IPS DF 6.9 (cell line): ENCODE data around the gene KIRREL2.
"Not testable (repeated sequence)": the region's sequence is repeated elsewhere in the genome, so short reads cannot be mapped to it uniquely, and the experiment has no call there.

ENCODE experiments used
- DNase-seq: peaks from one replicate; pipeline ENCODE4 v3.0.0-alpha.2; 2013; ENCODE audit warnings: low read depth, low spot score
- H3K27ac ChIP-seq: one replicate; pipeline ENCODE4 v1.5.1; 2013; ENCODE audit warnings: low read length, control low read depth
- H3K27me3 ChIP-seq: 2 replicates; pipeline ENCODE4 v1.6.1; 2013; ENCODE audit warnings: mild to moderate bottlenecking, low read length; ENCODE audit not compliant: control insufficient read depth, insufficient read depth
- H3K36me3 ChIP-seq: 2 replicates; pipeline ENCODE4 v1.6.1; 2013; ENCODE audit warnings: low read length; ENCODE audit not compliant: control insufficient read depth, insufficient read depth
- H3K4me1 ChIP-seq: 2 replicates; pipeline ENCODE4 v1.6.1; 2013; ENCODE audit warnings: low read length; ENCODE audit not compliant: control insufficient read depth, insufficient read depth
- H3K4me3 ChIP-seq: 2 replicates; pipeline ENCODE4 v1.5.1; 2013; ENCODE audit warnings: mild to moderate bottlenecking, low read length
- H3K9me3 ChIP-seq: 2 replicates; pipeline ENCODE4 v1.6.1; 2013; ENCODE audit warnings: low read length, inconsistent platforms; ENCODE audit not compliant: control insufficient read depth, insufficient read depth
- WGBS: extraction: QIAGEN DNeasy Blood & Tissue Kit; methylation state at CpG from one replicate; pipeline ENCODE4 v1.1.7; 2013; ENCODE audit warnings: mixed read lengths, missing lambda C conversion rate; ENCODE audit not compliant: insufficient read length, insufficient coverage; 5-methylcytosine and 5-hydroxymethylcytosine counted together

KIRREL2 gene

DNA sequence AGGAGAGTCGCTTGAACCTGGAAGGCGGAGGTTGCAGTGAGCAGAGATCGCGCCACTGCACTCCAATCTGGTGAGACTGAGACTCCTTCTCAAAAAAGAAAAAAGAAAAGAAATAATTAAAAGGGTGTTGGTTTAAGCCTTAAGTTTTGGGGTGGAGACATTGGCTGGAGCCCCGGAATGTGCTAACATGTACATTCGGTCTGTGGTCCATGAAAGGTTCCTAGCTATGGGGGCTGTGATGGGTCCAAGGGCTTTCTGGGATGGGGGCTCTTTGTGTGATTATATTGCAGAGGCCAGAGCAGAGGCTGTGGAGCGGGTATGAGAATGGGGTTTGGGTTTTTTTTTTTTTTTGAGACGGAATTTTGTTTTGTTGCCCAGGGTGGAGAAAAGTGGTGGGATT is 29.2 kb downstream of the KIRREL2 start:
- DNase-seq: no peak
- no peaks in the 10 kb centered on the region for H3K9me3 ChIP-seq
- peaks cover 29% of the 10 kb centered on the region for H3K36me3 ChIP-seq
- H3K4me1 ChIP-seq: no peaks in the 10 kb centered on the region
- H3K4me3 ChIP-seq: no peak overlapping the region
- no peaks in the 10 kb centered on the region for H3K27me3 ChIP-seq
- no peak overlapping the region for H3K27ac ChIP-seq
- WGBS: no CpG with 5 or more reads among the region's 8 CpGs

- Histone ChIP-seq H3K4me1 (no peaks in the 10 kb centered on the region), H3K9me3 (no peaks in the 10 kb centered on the region), H3K27ac (no peak overlapping the region), H3K27me3 (no peaks in the 10 kb centered on the region), H3K4me3 (no peak overlapping the region), H3K36me3 (peaks cover 31% of the 10 kb centered on the region)
- no CpG with 5 or more reads among the region's 5 CpGs for WGBS
- DNase-seq: no peak
These were observed 30.5 kb downstream of the KIRREL2 start for GRCh38 chr19:35887197-35887596.

DNA sequence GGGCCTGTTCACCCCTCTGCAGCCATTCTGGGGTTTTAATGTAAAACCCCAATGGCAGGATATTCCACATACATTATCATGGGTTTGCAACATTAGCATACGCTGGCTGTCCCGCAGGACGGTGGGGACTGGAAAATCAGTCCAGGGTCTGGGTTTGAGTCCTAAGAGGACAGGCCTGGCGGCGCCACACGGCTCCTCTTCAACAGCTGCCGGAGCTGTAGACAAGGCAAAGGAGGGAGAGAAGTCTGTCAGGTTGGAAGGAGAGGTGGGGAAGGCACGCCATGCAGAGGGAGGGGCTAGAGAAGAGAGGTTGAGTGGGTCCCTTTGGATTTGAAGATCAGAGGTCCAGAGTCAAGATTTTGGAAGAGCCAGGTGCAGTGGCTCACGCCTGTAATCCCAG is 31.7 kb downstream of the KIRREL2 start:
- Histone ChIP-seq H3K36me3 (peaks cover 31% of the 10 kb centered on the region), H3K4me3 (no peak overlapping the region), H3K27ac (no peak overlapping the region), H3K27me3 (no peaks in the 10 kb centered on the region), H3K4me1 (no peaks in the 10 kb centered on the region), H3K9me3 (no peaks in the 10 kb centered on the region)
- DNase-seq: no peak
- no CpG with 5 or more reads among the region's 9 CpGs for WGBS

GRCh38 chr19:35889370-35890112 is 32.8 kb downstream of the KIRREL2 start:
- H3K9me3 ChIP-seq: no peaks in the 10 kb centered on the region
- H3K4me3 ChIP-seq: no peak overlapping the region
- H3K36me3 ChIP-seq: peaks cover 33% of the 10 kb centered on the region
- DNase-seq: no peak
- no peaks in the 10 kb centered on the region for H3K4me1 ChIP-seq
- H3K27me3 ChIP-seq: no peaks in the 10 kb centered on the region
- no CpG with 5 or more reads among the region's 18 CpGs for WGBS
- H3K27ac ChIP-seq: no peak overlapping the region

DNA sequence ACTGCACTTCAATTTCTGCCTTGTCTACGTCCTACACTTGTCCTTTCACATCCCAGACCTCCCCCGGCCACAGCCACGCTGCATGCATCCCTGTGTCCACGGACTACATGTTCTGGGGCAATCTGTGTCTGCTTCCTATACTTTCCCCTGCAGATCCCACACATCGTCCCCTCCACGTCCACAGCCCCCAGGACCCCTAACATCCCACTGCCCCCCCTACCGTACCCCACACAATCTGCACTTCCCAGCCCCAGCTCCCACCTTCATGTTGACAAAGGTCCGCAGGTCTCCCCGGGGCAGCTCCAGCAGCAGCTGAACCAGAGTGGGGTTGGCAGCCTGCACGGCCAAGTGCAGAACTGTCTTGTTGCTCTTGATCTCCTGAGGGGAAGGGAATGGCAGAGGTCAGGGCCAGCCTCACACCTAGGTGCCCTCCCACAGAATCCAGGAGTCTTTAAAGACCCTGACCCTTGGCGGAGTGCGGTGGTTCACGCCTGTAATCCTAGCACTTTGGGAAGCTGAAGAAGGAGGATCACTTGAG is 33.5 kb downstream of the KIRREL2 start:
- WGBS: no CpG with 5 or more reads among the region's 13 CpGs
- no peak overlapping the region for H3K27ac ChIP-seq
- DNase-seq: no peak
- no peak overlapping the region for H3K4me3 ChIP-seq
- peaks cover 33% of the 10 kb centered on the region for H3K36me3 ChIP-seq
- no peaks in the 10 kb centered on the region for H3K9me3 ChIP-seq
- no peaks in the 10 kb centered on the region for H3K4me1 ChIP-seq
- H3K27me3 ChIP-seq: no peaks in the 10 kb centered on the region

DNA sequence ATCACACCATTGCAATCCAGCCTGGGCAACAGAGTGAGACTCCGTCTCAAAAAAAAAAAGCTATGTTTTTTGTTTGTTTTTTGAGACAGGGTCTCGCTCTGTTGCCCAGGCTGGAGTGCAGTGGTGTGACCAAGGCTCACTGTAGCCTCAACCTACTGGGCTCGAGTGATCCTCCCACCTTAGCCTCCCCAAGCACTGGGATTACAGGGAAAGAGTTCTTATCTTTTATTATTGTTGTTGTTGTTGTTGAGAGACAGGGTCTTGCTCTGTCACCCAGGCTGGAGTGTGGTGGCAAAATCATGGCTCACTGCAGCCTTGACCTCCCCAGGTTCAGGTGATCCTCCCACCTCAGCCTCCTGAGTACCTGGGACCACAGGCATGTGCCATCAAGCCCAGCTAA is 35.1 kb downstream of the KIRREL2 start:
- no CpG with 5 or more reads among the region's 3 CpGs for WGBS

GRCh38 chr19:35894342-35894741 is 37.6 kb downstream of the KIRREL2 start:
- DNase-seq: no peak
- 0 out of 2 replicates have a peak, but pooled peaks cover 2% of the 10 kb centered on the region for H3K4me1 ChIP-seq
- H3K4me3 ChIP-seq: no peak overlapping the region
- H3K27me3 ChIP-seq: no peaks in the 10 kb centered on the region
- no CpG with 5 or more reads among the region's 2 CpGs for WGBS
- H3K36me3 ChIP-seq: peaks cover 32% of the 10 kb centered on the region
- H3K27ac ChIP-seq: no peak overlapping the region
- H3K9me3 ChIP-seq: no peaks in the 10 kb centered on the region

More for the DNA sequence above, 35.1 kb downstream of the KIRREL2 start:
- H3K4me3 ChIP-seq, H3K27ac ChIP-seq, H3K27me3 ChIP-seq, H3K4me1 ChIP-seq, DNase-seq, H3K9me3 ChIP-seq: not testable (repeated sequence)
- H3K36me3 ChIP-seq: peaks cover 43% of the 10 kb centered on the region

GRCh38 chr19:35895911-35896642 is 39.4 kb downstream of the KIRREL2 start:
- DNase-seq: no peak
- H3K36me3 ChIP-seq: peaks cover 18% of the 10 kb centered on the region
- no peaks in the 10 kb centered on the region for H3K27me3 ChIP-seq
- H3K27ac ChIP-seq: no peak overlapping the region
- no peak overlapping the region for H3K4me3 ChIP-seq
- WGBS: no CpG with 5 or more reads among the region's 21 CpGs
- H3K9me3 ChIP-seq: no peaks in the 10 kb centered on the region
- H3K4me1 ChIP-seq: 0 out of 2 replicates have a peak, but pooled peaks cover 2% of the 10 kb centered on the region

DNA sequence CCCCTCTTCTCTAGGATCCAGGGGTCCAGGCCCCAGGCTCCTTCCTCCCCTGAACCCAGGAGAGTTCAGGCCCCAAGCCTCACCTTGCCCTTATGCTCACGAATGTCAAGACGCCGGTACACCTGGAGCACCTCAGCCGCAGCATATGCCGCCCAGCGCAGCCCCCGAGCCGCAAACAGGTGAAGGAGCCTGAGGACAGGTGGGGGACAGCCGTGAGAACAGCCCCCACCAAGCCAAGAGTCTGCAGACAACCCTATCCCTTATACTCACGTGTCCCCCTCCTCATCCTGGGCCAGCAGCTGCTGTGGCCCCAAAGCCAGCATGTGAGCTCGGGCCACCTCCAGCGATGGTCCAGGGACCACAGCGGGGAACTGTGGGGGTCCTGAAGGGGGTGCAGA is 39.9 kb downstream of the KIRREL2 start:
- Histone ChIP-seq H3K27ac (no peak overlapping the region), H3K4me3 (no peak overlapping the region), H3K36me3 (peaks cover 18% of the 10 kb centered on the region), H3K4me1 (0 out of 2 replicates have a peak, but pooled peaks cover 2% of the 10 kb centered on the region), H3K9me3 (no peaks in the 10 kb centered on the region), H3K27me3 (no peaks in the 10 kb centered on the region)
- no peak for DNase-seq
- WGBS: no CpG with 5 or more reads among the region's 13 CpGs

DNA sequence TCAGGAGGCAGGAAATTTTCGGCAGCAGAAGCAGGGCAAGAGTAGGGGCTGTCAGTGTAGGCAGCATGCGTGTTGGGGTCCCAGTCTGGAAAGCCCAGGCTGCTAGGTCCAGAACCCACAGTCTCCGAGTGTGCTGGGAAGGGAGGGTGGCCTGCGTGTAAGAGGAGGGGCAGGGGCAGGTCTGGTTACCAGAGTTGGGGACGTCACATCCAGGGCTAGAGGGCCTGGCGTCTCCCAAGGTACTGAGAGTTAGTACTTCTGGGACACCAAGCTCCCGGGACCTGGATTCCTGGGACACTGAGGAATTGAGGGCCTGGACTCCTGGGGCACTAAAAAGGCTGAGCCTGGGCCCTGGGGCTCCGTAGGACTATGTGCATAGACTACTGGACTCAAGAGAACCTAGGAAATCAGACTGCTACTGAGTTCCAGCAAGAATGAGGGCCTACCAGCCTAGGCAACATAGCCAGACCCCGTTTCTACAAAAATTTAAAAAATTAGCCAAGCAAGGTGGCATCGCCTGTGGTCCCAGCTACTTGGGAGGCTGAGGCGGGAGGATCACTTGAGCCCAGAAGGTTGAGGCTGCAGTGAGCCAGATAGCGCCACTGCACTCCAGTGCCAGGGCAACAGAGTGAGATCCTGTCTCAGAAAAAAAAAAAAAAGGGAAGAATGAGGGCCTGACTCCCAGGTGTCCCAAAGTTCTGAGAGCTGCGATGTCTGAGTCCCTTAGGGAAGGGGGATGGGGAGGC is 41.2 kb downstream of the KIRREL2 start:
- WGBS: no CpG with 5 or more reads among the region's 13 CpGs
- Histone ChIP-seq H3K27me3 (no peaks in the 10 kb centered on the region), H3K27ac (no peak overlapping the region), H3K9me3 (no peaks in the 10 kb centered on the region), H3K36me3 (peaks cover 18% of the 10 kb centered on the region), H3K4me1 (0 out of 2 replicates have a peak, but pooled peaks cover 2% of the 10 kb centered on the region), H3K4me3 (no peak overlapping the region)
- no peak for DNase-seq
